GM23338 (cell line): ENCODE measurements around the gene RAD51B. TPM values are rescaled to one million over a fixed set of nuclear protein-coding genes. Genes with fewer than 3 reads are reported as not detected.

Source experiments
- ATAC-seq: fragments of 200-7000 bp; cut with Tn5 transposase; 3 replicates; pipeline ENCODE4 v1.9.1; 2020
- DNase-seq: peaks from one replicate; pipeline ENCODE4 v3.0.0-alpha.2; 2015; ENCODE audit warnings: low spot score
- H2AFZ ChIP-seq: fragments of 200-600 bp; sonication (generic); 2 replicates; pipeline ENCODE4 v1.8.0; 2016; ENCODE audit warnings: antibody characterized with exemption, mild to moderate bottlenecking, moderate library complexity
- H3F3A ChIP-seq: fragments of 200-600 bp; sonication (generic); replicated peaks from 2 replicates; pipeline ENCODE4 v1.8.0; 2017; ENCODE audit warnings: antibody characterized with exemption, mixed run types, low read depth
- H3K27ac ChIP-seq: fragments of 200-600 bp; sonication (generic); 2 replicates; pipeline ENCODE4 v1.6.1; 2016; ENCODE audit warnings: low read depth
- H3K27me3 ChIP-seq: fragments of 200-600 bp; sonication (generic); 2 replicates; pipeline ENCODE4 v1.8.0; 2016; ENCODE audit warnings: mild to moderate bottlenecking, mixed run types, moderate library complexity; ENCODE audit not compliant: insufficient read depth
- H3K36me3 ChIP-seq: fragments of 200-600 bp; sonication (generic); 2 replicates; pipeline ENCODE4 v1.8.0; 2016; ENCODE audit warnings: mild to moderate bottlenecking; ENCODE audit not compliant: insufficient read depth
- H3K4me1 ChIP-seq: fragments of 200-600 bp; sonication (generic); 2 replicates; pipeline ENCODE4 v1.8.0; 2016; ENCODE audit warnings: mild to moderate bottlenecking, moderate library complexity; ENCODE audit not compliant: insufficient read depth
- H3K4me2 ChIP-seq: fragments of 200-600 bp; sonication (generic); 2 replicates; pipeline ENCODE4 v1.7.1; 2017; ENCODE audit warnings: mixed run types
- H3K4me3 ChIP-seq: fragments of 200-600 bp; sonication (generic); 2 replicates; pipeline ENCODE4 v1.6.1; 2016; ENCODE audit warnings: mixed run types
- H3K79me2 ChIP-seq: fragments of 200-600 bp; sonication (generic); replicated peaks from 2 replicates; pipeline ENCODE4 v1.8.0; 2017; ENCODE audit warnings: mild to moderate bottlenecking; ENCODE audit not compliant: insufficient read depth
- H3K9me2 ChIP-seq: fragments of 200-600 bp; sonication (generic); 2 replicates; pipeline ENCODE4 v1.8.0; 2017; ENCODE audit not compliant: insufficient read depth
- H4K20me1 ChIP-seq: fragments of 200-600 bp; sonication (generic); replicated peaks from 2 replicates; pipeline ENCODE4 v1.8.0; 2017; ENCODE audit warnings: mild to moderate bottlenecking; ENCODE audit not compliant: insufficient read depth
- H3K27ac Mint-ChIP-seq: 2 replicates; pipeline ENCODE4 v1.8.0; 2020; ENCODE audit warnings: inconsistent platforms, mild to moderate bottlenecking, moderate library complexity, mixed read lengths
- H3K27me3 Mint-ChIP-seq: 3 replicates; pipeline ENCODE4 v1.8.0; 2022; ENCODE audit warnings: low read depth, mild to moderate bottlenecking, moderate library complexity, mixed read lengths, inconsistent platforms; ENCODE audit not compliant: insufficient read depth, poor library complexity
- H3K36me3 Mint-ChIP-seq: 3 replicates; pipeline ENCODE4 v1.8.0; 2021; ENCODE audit warnings: low read depth, mild to moderate bottlenecking, inconsistent platforms, moderate library complexity, mixed read lengths
- H3K4me1 Mint-ChIP-seq: 3 replicates; pipeline ENCODE4 v1.8.0; 2020; ENCODE audit warnings: mild to moderate bottlenecking, inconsistent platforms, mixed read lengths
- H3K4me3 Mint-ChIP-seq: 3 replicates; pipeline ENCODE4 v1.8.0; 2021; ENCODE audit warnings: moderate library complexity, mild to moderate bottlenecking, inconsistent platforms, mixed read lengths
- H3K9me3 Mint-ChIP-seq: 3 replicates; pipeline ENCODE4 v1.8.0; 2020; ENCODE audit warnings: moderate library complexity, mild to moderate bottlenecking, inconsistent platforms, mixed read lengths
- CREB1 ChIP-seq: fragments of 250-450 bp; sonication (Bioruptor Pico); IDR thresholded peaks from 2 replicates; pipeline ENCODE4 v1.5.0; 2020; ENCODE audit warnings: low read depth, mild to moderate bottlenecking, moderate library complexity
- EZH2 ChIP-seq: fragments of 200-600 bp; sonication (generic); IDR thresholded peaks from one replicate; pipeline ENCODE4 v1.8.0; 2017; ENCODE audit warnings: antibody characterized with exemption, mild to moderate bottlenecking, low read depth; ENCODE audit not compliant: unreplicated experiment
- EZH2phosphoT487 ChIP-seq: fragments of 200-600 bp; sonication (generic); IDR thresholded peaks from one replicate; pipeline ENCODE4 v1.8.1; 2018; ENCODE audit warnings: antibody characterized with exemption; ENCODE audit not compliant: unreplicated experiment
- JUNB ChIP-seq: IDR thresholded peaks from one replicate; pipeline ENCODE4 v1.6.1; 2016; ENCODE audit warnings: antibody characterized with exemption; ENCODE audit not compliant: unreplicated experiment
- NANOG ChIP-seq: IDR thresholded peaks from 2 replicates; pipeline ENCODE4 v1.6.1; 2016; ENCODE audit warnings: antibody characterized with exemption, borderline replicate concordance
- POLR2AphosphoS5 ChIP-seq: IDR thresholded peaks from 2 replicates; pipeline ENCODE4 v1.6.1; 2016; ENCODE audit warnings: antibody characterized with exemption, low read depth
- STAT1 ChIP-seq: IDR thresholded peaks from one replicate; pipeline ENCODE4 v1.6.1; 2016; ENCODE audit warnings: antibody characterized with exemption; ENCODE audit not compliant: unreplicated experiment
- ZNF114 ChIP-seq: fragments of 250-450 bp; sonication (Bioruptor Pico); IDR thresholded peaks from 2 replicates; pipeline ENCODE4 v1.5.0; 2020; ENCODE audit warnings: mild to moderate bottlenecking, moderate library complexity
- ZNF331 ChIP-seq: fragments of 250-450 bp; sonication (Bioruptor Pico); IDR thresholded peaks from 2 replicates; pipeline ENCODE4 v1.5.0; 2020; ENCODE audit warnings: low read depth, mild to moderate bottlenecking, moderate library complexity
- polyA plus RNA-seq: library from polyadenylated mRNA; unstranded; fragments of >200 nt; fragmentation: Nextera tagmentation; extraction: Ambion mirVana; gene quantifications from 2 replicates; pipeline ENCODE4 v1.2.1, GENCODE V29; 2016
- total RNA-seq: library from RNA; depleted of rRNA; stranded (reverse); fragments of >200 nt; shearing (Covaris generic); gene quantifications from 2 replicates; pipeline ENCODE4 v1.2.3, GENCODE V29; 2014
- TF ChIP-seq, protein P1 (sequence below): IDR thresholded peaks from one replicate; pipeline ENCODE4 v1.6.1; 2018; ENCODE audit warnings: antibody characterized with exemption; ENCODE audit not compliant: unreplicated experiment
- TF ChIP-seq, protein P2 (sequence below): IDR thresholded peaks from 2 replicates; pipeline ENCODE4 v1.6.1; 2016; ENCODE audit warnings: antibody characterized with exemption
- TF ChIP-seq, protein P3 (sequence below), 2 experiments: fragments of 200-600 bp in 1 of 2; sonication (generic) in 1 of 2; conservative IDR thresholded peaks; 2 replicates each; pipeline versions ENCODE4 v1.5.1 to v1.6.1; 2016 to 2017; ENCODE audit warnings: antibody characterized with exemption in 2 of 2, low read depth in 2 of 2, mild to moderate bottlenecking in 2 of 2, moderate library complexity in 1 of 2

Gene RAD51B
- total and polyA plus RNA-seq, 2 experiments from 2014 or later: 15.7 to 29.1 TPM

DNA sequence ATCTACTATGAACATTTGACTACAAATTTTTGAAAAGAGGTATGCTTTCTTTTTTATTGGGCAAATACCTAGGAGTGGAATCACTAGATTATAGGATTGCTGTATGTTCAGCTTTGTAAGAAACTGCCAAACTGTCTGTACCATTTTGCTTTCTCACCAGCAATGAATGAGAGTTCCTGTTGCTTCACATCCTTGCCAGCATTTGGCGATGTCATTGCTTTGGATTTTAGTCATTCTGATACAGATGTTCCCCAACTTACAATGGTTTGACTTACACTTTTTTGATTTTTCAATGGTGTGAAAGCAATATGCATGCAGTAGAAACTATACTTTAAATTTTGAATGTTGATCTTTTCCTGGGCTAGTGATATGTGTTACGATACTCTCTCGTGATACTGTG lies 328.7 kb downstream of the RAD51B start:
- Mint-ChIP-seq H3K4me1 (peaks cover 1% of the 10 kb centered on the region; the same call in 2 of the 3 replicates), H3K27me3 (no peaks in the 10 kb centered on the region), H3K27ac (no peak overlapping the region), H3K9me3 (peaks cover 26% of the 10 kb centered on the region), H3K4me3 (no peak overlapping the region), H3K36me3 (peaks cover 21% of the 10 kb centered on the region; the same call in 2 of the 3 replicates)
- Histone ChIP-seq H3K4me2 (no peak overlapping the region), H3K9me2 (no peaks in the 10 kb centered on the region), H3K36me3 (no peaks in the 10 kb centered on the region; the same call in 1 of the 2 replicates), H3K27me3 (no peaks in the 10 kb centered on the region), H4K20me1 (no peaks in the 10 kb centered on the region), H2AFZ (no peak overlapping the region), H3K27ac (no peak overlapping the region), H3F3A (no peaks in the 10 kb centered on the region), H3K4me3 (no peak overlapping the region), H3K79me2 (no peaks in the 10 kb centered on the region), H3K4me1 (no peaks in the 10 kb centered on the region)
- no peak for TF ChIP-seq STAT1
- TF ChIP-seq, protein P1, sequence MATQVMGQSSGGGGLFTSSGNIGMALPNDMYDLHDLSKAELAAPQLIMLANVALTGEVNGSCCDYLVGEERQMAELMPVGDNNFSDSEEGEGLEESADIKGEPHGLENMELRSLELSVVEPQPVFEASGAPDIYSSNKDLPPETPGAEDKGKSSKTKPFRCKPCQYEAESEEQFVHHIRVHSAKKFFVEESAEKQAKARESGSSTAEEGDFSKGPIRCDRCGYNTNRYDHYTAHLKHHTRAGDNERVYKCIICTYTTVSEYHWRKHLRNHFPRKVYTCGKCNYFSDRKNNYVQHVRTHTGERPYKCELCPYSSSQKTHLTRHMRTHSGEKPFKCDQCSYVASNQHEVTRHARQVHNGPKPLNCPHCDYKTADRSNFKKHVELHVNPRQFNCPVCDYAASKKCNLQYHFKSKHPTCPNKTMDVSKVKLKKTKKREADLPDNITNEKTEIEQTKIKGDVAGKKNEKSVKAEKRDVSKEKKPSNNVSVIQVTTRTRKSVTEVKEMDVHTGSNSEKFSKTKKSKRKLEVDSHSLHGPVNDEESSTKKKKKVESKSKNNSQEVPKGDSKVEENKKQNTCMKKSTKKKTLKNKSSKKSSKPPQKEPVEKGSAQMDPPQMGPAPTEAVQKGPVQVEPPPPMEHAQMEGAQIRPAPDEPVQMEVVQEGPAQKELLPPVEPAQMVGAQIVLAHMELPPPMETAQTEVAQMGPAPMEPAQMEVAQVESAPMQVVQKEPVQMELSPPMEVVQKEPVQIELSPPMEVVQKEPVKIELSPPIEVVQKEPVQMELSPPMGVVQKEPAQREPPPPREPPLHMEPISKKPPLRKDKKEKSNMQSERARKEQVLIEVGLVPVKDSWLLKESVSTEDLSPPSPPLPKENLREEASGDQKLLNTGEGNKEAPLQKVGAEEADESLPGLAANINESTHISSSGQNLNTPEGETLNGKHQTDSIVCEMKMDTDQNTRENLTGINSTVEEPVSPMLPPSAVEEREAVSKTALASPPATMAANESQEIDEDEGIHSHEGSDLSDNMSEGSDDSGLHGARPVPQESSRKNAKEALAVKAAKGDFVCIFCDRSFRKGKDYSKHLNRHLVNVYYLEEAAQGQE: no peak
- TF ChIP-seq, protein P2, sequence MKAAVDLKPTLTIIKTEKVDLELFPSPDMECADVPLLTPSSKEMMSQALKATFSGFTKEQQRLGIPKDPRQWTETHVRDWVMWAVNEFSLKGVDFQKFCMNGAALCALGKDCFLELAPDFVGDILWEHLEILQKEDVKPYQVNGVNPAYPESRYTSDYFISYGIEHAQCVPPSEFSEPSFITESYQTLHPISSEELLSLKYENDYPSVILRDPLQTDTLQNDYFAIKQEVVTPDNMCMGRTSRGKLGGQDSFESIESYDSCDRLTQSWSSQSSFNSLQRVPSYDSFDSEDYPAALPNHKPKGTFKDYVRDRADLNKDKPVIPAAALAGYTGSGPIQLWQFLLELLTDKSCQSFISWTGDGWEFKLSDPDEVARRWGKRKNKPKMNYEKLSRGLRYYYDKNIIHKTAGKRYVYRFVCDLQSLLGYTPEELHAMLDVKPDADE: no peak
- no peak for TF ChIP-seq JUNB
- TF ChIP-seq ZNF114 (CRISPR knock-in tag): no peak
- TF ChIP-seq POLR2AphosphoS5: no peak
- TF ChIP-seq NANOG: no peak
- no peak for ATAC-seq
- no peak for DNase-seq

DNA sequence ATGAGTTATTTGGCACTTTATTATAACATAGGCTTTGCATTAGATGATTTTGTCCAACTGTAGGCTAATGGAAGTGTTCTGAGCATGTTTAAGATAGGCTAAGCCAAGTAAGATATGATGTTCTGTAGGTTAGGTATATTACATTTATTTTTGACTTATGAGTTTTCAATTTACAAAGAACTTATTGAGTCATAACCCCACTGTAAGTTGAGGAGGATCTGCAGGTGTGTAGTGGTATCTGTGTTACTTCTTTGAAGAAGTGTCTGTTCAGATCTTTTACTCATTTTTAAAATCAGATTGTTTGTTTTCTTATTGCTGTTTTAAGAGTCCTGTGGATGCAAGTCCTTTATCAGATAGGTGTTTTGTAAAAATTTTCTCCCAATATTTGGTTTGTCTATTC lies 329.2 kb downstream of the RAD51B start:
- no peak overlapping the region for H2AFZ ChIP-seq
- no peaks in the 10 kb centered on the region; the same call in 1 of the 2 replicates for H3K36me3 ChIP-seq
- H3K27me3 ChIP-seq: no peaks in the 10 kb centered on the region
- no peaks in the 10 kb centered on the region for H3F3A ChIP-seq
- H4K20me1 ChIP-seq: no peaks in the 10 kb centered on the region
- no peaks in the 10 kb centered on the region for H3K79me2 ChIP-seq
- H3K4me2 ChIP-seq: no peak overlapping the region
- H3K36me3 Mint-ChIP-seq: peaks cover 23% of the 10 kb centered on the region; the same call in 2 of the 3 replicates
- peaks cover 4% of the 10 kb centered on the region; the same call in 2 of the 3 replicates for H3K4me1 Mint-ChIP-seq
- H3K4me1 ChIP-seq: no peaks in the 10 kb centered on the region
- H3K4me3 ChIP-seq: no peak overlapping the region
- H3K4me3 Mint-ChIP-seq: no peak overlapping the region
- peaks cover 26% of the 10 kb centered on the region for H3K9me3 Mint-ChIP-seq
- no peak overlapping the region for H3K27ac ChIP-seq
- no peaks in the 10 kb centered on the region for H3K27me3 Mint-ChIP-seq
- H3K9me2 ChIP-seq: no peaks in the 10 kb centered on the region
- ATAC-seq (no peak), DNase-seq (no peak)
- no peak overlapping the region for H3K27ac Mint-ChIP-seq
- no peak for TF ChIP-seq EZH2phosphoT487
- no peak for TF ChIP-seq ZNF114 (CRISPR knock-in tag)
- no peak for TF ChIP-seq STAT1
- TF ChIP-seq, protein P3, sequence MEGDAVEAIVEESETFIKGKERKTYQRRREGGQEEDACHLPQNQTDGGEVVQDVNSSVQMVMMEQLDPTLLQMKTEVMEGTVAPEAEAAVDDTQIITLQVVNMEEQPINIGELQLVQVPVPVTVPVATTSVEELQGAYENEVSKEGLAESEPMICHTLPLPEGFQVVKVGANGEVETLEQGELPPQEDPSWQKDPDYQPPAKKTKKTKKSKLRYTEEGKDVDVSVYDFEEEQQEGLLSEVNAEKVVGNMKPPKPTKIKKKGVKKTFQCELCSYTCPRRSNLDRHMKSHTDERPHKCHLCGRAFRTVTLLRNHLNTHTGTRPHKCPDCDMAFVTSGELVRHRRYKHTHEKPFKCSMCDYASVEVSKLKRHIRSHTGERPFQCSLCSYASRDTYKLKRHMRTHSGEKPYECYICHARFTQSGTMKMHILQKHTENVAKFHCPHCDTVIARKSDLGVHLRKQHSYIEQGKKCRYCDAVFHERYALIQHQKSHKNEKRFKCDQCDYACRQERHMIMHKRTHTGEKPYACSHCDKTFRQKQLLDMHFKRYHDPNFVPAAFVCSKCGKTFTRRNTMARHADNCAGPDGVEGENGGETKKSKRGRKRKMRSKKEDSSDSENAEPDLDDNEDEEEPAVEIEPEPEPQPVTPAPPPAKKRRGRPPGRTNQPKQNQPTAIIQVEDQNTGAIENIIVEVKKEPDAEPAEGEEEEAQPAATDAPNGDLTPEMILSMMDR (conservative IDR thresholded peaks at IDR 0.05; ENCODE audit: low read depth in 2 of 2): no peak
- TF ChIP-seq, protein P2: no peak
- no peak for TF ChIP-seq CREB1
- no peak for TF ChIP-seq POLR2AphosphoS5
- no peak for TF ChIP-seq NANOG
- TF ChIP-seq EZH2: no peak
- no peak for TF ChIP-seq JUNB
- no peak for TF ChIP-seq ZNF331 (CRISPR knock-in tag)
